Stimulated activated CD8-positive, alpha-beta memory T cell treated with anti-CD3 and anti-CD28 coated beads, Interleukin-15, amount 100 ng/mL, for 1 hour (primary cell): ENCODE results near the gene PPP2R2D.
"Not testable (repeated sequence)": the region's sequence is repeated elsewhere in the genome, so short reads cannot be mapped to it uniquely, and the experiment has no call there.

ENCODE experiments used
- DNase-seq: peaks from one replicate; pipeline ENCODE4 v3.0.0-alpha.2; 2020; ENCODE audit warnings: low read depth

PPP2R2D gene

DNA sequence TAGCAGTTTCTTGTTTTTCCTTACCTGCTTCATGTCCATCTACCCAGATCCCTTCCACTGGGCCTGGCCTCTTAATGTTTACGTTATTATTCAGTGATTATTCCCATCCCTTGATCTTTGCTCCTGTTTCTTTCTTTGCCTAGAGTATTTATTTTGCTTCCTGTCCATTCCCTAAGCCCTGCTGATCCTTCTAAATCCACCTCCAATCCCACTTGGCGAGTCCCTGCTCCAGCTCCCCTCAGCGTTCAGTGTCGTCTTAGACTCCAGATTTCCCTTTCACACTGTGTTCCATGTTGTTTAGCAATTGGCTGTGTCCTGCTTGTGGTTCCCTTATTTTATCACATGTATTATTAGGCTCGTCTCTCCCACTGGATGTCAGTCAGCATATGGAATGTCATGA is 7.3 kb downstream of the PPP2R2D start:
- no peak for DNase-seq

DNA sequence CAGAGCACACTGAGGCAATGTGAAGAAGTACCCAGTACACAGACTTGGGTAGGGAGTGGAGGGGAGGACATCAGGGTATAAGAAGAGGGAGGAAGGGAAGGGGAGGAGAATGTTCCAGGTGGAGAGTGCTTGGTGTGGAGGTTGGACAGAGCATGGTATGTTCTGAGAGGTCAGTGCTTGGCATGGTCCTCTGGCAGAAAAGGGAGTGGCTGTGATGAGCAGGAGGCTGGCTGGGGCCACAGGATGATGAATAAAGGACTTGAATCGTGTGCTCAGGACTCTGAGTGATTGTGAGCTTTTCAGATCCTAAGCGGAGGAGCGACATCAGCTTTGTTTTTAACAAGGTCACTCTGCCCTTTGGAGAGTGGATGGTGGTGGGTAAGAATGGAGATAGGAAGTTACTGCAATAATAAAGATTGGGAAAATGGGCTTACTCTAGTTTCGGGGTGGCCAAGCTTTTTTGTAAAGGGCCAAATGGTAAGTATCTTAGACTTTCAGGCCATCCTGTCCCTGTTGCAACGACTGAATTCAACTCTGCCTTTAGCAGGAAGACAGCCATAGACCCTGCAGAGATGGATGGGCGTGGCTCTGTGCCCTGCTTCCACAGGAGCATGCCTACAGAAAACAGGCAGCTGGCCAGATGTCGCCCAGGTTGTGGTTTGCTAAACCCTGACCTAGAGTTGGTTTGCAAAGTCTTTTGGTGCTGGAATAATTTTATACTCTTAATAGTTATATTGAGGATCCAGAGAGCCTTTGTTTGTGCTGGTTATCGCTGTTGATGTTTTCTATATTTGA is 8.4 kb downstream of the PPP2R2D start:
- DNase-seq = no peak

DNA sequence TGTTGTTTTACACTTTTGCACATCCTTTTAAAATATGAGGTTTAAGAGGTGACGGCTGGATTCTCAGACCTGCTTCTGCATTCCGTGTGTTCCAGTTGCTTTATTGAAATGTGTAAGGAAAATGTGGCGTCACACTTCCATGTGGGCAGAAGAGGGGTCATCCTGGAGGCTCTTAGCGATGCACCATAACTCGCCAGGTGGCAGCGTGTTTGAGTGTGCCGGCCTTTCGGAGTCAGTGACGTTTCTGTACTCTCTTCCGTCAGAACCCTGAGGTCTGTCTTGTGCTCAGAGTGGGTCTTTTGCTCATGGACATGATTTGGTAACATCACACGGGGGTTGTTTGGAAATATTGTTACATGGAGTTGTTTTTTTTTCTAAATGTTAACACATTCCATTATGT is 9.1 kb downstream of the PPP2R2D start:
- no peak for DNase-seq

DNA sequence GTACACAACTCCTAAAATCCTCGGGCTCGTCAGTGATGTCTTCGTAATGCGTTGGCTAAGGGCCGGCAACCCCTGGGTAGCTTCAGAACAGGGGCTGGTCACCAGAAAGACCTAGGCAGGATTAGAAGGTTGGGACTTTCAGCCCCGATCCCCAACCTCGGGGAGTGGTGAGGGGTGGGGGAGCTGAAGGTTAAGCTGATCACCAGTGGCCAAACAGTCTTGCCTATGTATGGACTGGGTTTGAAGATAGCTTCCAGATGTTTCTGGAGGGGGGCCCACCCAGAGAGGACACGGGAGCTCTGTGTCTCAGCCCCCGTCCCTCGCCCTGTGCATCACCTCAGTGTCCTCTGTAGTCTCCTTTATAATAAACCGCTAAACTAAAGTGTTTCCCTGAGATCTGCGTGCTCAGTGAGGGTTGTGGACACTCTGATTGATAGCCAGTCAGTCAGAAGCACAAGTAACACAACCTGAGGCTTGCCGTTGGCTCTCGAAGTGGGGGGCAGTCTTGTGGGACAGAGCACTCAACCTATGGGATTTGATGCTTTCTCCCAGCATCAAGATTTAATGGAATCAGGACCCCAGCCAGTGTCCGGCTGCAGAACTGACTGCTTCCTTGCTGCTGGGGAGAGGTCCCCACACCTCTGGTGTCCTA is 10.0 kb downstream of the PPP2R2D start:
- no peak for DNase-seq

DNA sequence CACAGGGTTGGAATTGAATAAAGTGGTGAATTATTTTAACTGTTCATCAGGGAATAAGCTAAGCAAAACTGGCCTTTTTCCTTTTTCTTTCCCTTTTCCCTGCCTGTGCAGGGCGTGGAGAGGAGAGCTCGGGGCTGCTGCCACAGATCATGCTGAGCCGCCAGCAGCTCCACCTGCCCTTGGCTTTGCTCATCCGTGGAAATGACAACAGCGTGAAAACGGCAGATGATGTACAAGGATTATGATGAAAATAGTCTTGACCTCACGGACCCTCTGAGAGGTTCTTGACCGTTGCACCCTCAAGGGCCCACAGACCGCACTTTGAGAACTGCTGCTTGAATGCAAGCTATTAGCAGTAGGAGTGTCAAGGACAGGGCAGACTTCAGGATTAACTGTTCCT is 10.6 kb downstream of the PPP2R2D start:
- no peak for DNase-seq

DNA sequence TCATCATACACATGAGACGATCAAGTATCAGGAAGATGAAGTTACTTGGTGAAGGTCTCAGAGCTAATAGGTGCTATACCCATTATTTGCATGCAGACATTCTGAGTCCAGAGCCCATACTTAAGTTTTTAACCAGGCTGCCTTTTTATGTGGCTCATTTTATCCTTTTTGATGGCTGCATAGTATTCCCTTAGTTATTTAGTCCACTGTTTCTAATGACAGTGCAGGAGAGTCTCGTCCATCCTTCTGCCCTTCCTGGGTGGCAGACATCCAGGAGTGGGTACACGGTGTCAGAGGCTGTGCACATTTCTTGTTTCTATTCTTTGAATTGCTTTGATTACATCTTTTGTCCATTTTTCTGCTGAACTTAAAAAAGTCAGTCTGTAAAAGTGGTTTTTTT is 11.8 kb downstream of the PPP2R2D start:
- no peak for DNase-seq

DNA sequence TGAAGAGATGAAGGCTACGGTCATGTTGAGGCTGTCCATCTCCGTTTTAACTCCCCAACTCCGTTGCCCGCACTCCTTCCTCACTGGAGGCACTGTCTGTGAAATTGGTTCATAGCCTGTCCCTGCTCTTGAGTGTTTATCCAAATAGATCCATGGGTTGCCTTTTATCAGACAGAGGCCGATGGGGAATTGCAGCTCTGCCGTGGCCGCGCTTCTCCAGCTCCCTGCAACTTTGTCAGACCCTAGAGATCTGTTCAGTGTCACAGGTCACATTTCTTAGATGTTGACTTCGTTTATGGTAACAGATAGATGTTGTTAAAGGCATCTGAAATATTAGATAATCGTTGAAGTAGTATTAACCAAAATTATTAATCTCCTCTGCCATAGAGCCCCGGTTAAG is 14.7 kb downstream of the PPP2R2D start:
- no peak for DNase-seq

DNA sequence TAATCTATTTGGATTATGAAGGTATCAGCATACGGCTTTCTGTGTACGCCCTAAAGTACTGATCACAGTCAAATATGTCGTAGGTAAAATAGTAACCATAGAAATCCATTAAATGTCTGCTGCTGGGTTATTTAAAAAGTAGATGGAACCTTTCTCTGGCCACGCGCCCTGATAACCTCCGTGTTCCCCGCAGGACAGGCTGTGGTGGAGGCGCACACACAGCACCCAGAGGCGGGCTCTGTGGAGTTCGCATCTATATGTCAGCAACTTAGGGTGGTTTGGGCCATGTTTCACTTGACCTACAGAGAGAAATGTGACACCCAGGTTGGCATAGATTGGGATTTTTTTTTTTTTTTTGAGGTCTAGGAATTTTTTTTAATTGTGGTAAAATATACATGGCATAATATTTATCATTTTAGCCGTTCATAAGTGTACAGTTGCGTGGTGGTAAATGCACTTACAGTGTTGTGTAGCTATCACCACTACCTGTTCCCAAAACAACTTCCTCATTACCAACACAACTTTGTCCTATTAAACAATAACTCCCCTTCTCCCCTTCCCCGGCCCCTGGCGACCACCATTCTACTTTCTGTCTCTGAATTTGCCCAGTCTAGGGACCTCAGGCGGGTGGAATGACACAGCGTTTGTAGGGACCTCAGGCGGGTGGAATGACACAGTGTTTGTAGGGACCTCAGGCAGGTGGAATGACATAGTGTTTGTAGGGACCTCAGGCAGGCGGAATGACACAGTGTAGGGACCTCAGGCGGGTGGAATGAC is 15.4 kb downstream of the PPP2R2D start:
- no peak for DNase-seq

DNA sequence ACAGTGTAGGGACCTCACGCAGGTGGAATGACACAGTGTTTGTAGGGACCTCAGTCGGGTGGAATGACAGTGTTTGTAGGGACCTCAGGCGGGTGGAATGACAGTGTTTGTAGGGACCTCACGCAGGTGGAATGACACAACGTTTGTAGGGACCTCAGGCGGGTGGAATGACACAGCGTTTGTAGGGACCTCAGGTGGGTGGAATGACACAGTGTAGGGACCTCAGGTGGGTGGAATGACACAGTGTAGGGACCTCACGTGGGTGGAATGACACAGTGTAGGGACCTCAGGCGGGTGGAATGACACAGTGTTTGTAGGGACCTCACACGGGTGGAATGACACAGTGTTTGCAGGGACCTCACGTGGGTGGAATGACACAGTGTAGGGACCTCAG is 16.0 kb downstream of the PPP2R2D start:
- DNase-seq = not testable (repeated sequence)

DNA sequence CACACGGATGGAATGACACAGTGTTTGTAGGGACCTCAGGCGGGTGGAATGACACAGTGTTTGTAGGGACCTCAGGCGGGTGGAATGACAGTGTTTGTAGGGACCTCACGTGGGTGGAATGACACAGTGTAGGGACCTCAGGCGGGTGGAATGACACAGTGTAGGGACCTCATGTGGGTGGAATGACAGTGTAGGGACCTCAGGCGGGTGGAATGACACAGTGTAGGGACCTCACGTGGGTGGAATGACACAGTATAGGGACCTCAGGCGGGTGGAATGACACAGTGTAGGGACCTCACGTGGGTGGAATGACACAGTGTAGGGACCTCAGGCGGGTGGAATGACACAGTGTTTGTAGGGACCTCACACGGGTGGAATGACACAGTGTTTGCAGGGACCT is 16.7 kb downstream of the PPP2R2D start:
- DNase-seq = not testable (repeated sequence)

DNA sequence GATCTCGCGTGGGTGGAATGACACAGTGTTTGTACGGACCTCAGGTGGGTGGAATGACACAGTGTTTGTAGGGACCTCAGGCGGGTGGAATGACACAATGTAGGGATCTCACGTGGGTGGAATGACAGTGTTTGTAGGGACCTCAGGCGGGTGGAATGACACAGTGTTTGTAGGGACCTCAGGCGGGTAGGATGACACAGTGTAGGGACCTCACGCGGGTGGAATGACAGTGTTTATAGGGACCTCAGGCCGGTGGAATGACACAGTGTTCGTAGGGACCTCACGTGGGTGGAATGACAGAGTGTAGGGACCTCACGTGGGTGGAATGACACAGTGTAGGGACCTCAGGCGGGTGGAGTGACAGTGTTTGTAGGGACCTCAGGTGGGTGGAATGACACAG is 18.7 kb downstream of the PPP2R2D start:
- DNase-seq = not testable (repeated sequence)

DNA sequence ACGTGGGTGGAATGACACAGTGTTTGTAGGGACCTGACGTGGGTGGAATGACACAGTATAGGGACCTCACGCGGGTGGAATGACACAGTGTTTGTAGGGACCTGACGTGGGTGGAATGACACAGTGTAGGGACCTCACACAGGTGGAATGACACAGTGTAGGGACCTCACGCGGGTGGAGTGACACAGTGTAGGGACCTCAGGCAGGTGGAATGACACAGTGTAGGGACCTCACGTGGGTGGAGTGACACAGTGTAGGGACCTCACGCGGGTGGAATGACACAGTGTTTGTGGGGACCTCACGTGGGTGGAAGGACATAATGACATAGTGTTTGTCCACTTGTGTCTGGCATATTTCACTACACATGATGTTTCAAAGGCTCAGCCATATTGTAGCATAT is 19.3 kb downstream of the PPP2R2D start:
- DNase-seq = no peak

DNA sequence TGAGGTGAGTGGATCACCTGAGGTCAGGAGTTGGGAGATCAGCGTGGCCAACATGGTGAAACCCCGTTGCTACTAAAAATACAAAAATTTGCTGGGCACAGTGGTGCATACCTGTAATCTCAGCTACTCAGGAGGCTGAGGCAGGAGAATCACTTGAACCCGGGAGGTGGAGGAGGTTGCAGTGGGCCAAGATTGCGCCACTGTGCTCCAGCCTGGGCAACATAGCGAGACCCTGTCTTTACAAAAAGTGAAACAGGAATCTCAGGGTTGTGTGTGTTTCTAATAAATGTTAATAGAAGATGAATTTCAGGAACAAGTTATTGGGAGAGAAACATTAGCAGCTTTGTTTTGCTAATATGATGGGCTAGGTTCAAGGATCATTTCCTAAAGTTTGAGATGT is 19.9 kb downstream of the PPP2R2D start:
- DNase-seq = no peak

DNA sequence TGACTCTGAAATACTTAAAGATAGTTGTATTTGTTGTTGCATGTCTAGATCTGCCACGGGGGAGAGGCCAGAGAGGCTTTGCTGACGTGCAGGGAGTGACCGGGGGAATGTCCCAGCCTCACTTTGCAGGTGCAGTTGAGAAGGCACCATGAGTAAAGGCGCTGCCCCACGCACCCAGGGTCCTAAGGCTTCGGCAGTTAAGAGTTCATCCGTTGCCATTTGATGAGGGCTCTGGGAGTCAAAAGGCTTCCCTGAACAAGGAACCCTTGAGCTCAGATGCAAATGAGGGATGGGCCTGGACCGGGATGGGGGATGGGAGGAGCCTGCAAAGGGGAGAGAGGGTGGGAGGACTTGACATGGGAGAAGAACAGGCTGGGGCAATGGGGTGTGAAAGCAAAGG is 20.4 kb downstream of the PPP2R2D start:
- DNase-seq = no peak

DNA sequence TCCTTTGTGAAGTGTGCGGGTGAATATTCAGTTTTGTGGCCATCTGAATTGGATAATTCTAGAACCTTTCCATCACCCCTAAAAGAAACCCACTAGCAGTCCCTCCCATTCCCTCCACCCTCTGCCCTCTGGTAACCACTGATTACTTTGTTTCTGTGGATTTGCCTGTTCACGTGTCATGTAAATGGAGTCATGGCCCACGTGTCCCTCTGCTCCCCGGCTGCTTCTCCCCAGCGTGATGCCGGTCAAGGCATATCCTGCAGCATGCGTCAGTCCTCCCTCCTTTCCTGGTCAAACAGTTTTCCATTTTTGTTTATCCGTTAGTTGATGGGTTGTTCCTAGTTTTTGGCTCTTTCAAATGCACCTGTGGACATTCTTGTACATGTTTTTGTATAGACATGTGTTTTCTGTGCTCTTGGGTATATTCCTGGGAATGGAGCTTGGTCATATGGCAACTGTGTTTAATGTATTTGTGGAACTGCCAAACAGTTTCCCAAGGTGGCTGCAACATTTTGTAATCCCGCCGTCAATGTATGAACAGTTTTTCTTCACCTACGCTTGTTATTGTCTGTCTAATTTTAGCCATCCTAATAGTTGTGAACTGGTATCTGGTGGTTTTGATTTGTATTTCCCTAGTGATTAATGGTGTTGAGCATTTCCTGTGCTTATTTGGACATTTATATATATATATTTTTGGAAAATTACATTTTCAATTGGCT is 22.4 kb downstream of the PPP2R2D start:
- DNase-seq = no peak

DNA sequence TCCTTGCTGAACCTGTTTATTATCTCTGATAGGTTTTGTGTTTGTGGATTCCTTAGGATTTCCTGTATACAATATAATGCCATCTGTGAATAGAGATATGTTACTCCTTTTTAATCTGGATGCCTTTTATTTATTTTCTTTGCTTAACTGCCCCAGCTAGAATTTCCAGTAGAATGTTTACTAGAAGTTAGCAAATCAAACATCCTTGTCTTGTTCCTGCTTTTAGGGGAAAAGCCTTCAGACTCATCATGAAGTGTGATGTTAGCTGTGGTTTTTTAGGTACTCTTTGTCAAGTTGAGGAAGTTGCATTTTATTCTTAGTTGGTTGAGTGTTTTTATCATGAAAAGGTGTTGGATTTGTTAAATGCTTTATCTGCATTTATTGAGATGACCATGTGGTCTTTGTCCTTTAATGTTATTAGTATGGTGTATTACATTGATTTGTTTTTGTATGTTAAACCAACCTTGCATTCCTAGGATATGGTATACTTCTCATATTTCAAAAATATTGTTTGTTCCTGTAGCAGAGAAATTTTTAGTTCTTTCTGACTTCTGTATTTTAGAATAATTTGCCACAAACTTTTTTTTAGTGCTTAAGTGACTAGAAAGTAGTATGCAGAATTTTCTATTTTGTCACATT is 24.3 kb downstream of the PPP2R2D start:
- DNase-seq = no peak

DNA sequence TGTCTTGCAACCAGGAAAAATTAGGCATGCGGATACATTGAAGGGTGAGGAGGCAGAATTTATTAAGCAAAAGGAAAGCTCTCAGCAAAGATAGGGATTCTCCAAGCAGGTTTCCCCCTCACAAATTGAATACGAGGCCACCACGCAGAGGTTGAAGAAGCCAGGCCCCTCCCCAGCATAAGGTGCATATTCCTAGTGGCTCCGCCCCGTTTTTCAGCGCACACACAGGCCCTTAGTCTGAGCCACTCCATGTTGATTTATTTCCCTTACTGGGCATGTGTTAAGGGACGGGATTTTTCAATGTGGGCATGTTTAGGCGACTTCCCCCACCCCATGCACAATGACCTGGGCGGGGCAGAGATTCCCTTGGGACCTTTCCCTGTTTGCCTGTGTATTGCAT is 24.9 kb downstream of the PPP2R2D start:
- DNase-seq = no peak

DNA sequence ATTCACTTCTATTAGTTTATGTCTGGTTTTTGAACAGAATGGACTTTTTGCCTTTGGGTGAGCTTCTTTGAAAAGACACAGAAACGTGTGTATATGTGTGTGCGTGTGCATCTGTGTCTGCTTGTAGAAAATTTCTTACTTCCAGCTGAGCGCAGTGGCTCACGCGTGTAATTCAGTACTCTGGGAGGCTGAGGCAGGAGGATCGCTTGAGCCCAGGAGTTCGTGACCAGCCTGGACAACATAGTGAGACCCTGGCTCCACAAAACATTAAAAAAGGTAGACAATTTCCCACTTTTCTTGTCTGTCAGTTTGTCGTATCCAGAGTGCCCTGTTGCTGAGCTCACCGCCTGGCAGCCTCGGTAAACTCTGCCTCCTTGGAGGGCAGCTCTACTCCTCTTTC is 25.4 kb downstream of the PPP2R2D start:
- DNase-seq = no peak

DNA sequence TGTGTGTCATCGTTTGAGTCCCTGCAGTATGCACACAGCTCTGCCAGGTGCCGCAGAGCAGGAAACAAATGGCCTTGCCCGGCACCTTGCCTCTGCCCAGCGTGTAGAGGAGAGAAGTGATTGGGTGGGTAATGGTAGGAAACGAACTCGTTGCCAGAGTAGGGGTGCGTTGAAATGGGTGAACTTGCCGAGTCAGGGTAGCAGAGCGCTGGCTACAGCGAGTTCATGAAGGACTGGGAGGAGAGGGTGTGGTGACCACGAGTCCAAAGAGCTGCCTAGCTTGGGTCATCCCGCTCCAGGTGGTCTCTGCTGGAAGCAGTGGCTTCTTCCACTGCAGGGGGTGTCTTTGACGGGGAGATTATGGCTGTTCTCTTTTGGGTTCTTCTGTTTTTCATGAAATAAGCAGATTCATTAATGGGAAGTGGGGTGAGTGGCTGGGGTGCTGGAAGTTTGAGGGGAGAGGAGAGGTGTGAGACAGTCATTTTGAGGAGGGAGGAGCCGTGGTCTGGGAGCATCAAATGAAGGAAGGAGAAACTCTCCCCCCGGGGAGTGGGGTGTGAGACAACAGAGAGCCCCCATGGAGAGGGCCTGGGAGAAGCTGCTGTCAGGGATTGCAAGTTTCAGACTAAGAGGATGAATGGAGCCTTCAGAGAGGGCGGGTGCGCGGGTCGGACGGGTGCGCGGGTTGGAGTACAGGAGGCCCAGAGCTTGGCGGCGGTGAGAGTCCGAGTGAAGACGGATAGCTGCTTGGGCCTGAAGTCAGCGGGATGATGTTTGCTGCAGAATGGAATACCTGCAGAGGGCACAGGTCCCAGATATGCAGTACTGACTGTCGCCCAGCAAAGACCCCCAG is 26.2 kb downstream of the PPP2R2D start:
- no peak for DNase-seq

DNA sequence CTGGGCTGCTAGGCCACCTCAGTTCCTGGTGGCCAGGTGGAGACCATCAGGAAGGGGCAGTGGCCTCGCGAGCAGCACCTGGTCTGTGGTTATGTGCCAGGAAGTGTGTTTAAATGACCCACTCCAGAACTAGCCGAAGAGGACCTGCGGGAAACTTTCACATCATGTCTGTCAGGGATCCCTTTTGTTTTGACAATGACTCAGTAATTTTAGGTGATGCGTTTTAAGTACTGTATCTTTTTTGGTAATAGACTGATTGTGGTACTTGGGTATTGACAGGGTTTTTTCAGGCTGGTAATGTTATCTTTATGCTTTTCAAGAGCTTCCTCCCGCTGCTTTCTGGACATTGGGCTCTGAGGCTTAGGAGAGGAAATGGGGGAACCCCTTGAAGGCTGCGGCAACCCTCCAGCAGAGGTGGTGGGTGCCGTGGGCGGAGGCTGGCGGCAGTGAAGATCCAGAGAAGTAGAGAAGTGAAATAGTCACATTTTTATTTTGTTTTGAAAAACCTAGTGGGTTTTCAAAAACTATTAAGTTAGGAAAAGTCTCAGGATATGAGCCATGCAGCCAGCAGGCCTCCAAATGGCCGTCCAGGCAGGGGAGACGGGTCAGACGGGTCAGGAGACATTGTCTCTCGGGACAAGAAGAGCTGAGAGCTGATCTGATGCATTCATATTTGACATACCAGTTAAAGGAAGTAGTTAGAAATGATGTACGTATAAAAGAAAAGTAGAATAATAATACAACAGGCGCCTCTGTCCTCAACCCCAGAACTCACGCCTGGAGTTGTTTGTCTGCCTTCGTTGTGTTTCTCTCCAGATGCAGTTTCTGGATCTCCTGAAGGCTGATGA is 27.7 kb downstream of the PPP2R2D start:
- no peak for DNase-seq
